Gastroesophageal sphincter (tissue), 3 donors: Measurements from ENCODE around the gene FLOT2.

Experiments used
- CTCF ChIP-seq, 4 experiments: fragments of 200-600 bp in 2 of 4; fragments of 450-650 bp in 2 of 4; sonication (generic) in 1 of 4; IDR thresholded peaks; one replicate each; pipeline ENCODE4 v1.5.1; 2017 to 2019; ENCODE audit warnings: antibody characterized with exemption in 4 of 4, mild to moderate bottlenecking in 2 of 4, moderate library complexity in 2 of 4
- POLR2A ChIP-seq, 2 donors: fragments of 450-650 bp; IDR thresholded peaks; one replicate each; pipeline ENCODE4 v1.6.1; 2017; ENCODE audit warnings: antibody characterized with exemption in 2 of 2, mild to moderate bottlenecking in 2 of 2, moderate library complexity in 1 of 2
- POLR2AphosphoS5 ChIP-seq: sonication (generic); formaldehyde crosslinking; IDR thresholded peaks from one replicate; pipeline ENCODE4 v1.6.1; 2017; ENCODE audit warnings: antibody characterized with exemption

- no peak for TF ChIP-seq POLR2A (IDR thresholded peaks at IDR 0.05)
- no peak for TF ChIP-seq CTCF (IDR thresholded peaks at IDR 0.05)
- TF ChIP-seq POLR2AphosphoS5 = no peak
Observed at GRCh38 chr17:28839221-28839620, 58.3 kb downstream of the FLOT2 start.
